Measurements from ENCODE around the gene PI4K2B.
"Not testable (repeated sequence)": the region's sequence is repeated elsewhere in the genome, so short reads cannot be mapped to it uniquely, and the experiment has no call there.

Gene PI4K2B

DNA sequence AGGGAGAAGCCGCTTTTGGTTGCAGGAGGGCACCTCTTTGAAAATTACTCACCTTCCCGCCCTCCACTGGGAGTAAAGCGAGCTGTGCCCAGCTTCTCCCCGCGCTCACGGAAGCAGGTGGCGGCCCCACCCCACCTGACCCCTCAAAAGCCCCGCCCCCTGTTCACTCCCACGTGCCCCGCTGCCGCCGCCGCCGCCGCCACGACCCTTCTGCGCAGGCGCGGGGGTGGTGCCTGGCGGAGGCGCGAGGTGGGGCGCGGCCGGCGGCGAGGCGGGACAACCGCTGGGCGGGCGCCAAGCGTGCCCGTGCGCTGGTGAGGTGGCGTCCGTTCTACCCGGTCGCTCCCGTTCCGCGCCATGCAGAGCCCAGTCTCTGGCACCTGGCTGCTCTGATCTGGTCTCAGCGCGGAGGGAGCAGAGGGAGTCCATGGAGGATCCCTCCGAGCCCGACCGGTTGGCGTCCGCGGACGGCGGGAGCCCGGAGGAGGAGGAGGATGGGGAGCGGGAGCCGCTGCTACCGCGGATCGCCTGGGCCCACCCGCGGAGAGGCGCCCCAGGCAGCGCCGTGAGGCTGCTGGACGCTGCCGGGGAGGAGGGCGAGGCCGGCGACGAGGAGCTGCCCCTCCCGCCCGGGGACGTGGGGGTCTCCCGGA, at the start of gene PI4K2B:
PI4K2B (plus strand) TSS at position 297 of the 653 bp plus-strand sequence; CDS start at position 428, 131 bp downstream.
- DNase-seq (ENCODE audit: low spot score), result peak; percentile 98

DNA sequence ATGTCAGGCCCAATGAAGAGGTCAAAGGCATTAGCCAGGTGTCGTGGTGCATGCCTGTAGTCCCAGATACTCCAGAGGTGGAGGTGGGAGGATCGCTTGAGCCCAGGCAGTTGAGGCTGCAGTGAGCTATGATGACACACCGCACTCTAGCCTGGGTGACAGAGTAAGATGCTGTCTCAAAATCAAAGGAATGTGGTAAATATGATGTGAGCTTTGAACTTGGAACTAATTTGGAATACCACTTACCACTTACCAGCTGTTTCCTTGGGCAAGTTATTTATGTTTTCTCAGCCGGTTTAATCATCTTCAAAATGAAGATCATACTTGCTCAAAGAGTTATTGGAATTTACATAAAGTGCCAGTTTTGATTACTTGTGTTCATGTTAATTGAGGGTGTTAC, 49.8 kb upstream of the PI4K2B start:
- DNase-seq (ENCODE audit: low spot score), result no peak

- no peak for DNase-seq (ENCODE audit: low spot score)
These were observed 43.4 kb upstream of the PI4K2B start for GRCh38 chr4:25190407-25190806.

DNA sequence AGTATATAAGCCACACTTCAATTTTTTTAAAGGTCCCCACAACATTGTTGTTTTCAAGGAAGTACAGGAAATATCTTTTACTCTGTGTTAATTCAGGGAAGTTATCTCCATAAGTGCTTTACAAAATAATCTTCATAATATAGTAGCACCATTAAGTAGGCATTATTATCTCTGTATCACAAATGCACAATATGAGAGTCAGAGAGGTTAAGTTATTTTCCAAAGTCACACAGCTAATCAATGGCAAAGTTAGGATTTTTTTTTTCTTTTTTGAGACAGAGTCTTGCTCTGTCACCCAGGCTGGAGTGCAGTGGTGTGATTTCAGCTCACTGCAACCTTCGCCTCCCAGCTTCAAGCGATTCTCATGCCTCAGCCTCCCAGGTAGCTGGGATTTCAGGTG, 35.1 kb upstream of the PI4K2B start:
- DNase-seq (ENCODE audit: low spot score), result no peak

- DNase-seq (ENCODE audit: low spot score), result no peak
These were observed 25.8 kb upstream of the PI4K2B start for GRCh38 chr4:25207997-25208396.

DNA sequence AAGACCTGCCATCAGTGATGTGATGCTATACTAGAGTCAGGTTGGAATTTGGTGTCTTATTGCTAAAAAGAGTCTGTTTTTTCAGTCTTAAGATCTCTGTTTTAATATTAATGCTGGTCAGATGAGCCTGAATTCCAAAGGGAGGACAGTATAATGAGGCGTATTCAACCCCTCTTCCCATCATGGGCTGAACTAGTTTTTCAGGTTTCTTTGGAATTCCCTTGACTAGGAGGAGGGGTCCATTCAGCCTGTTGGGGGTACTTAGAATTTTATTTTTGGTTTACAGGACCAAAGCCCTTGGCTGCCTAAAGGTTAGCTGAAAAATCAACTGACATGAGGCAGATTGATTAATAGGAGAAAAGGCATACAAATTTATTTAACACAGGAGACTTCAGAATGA, 24.1 kb upstream of the PI4K2B start:
- DNase-seq (ENCODE audit: low spot score), result no peak

- no peak for DNase-seq (ENCODE audit: low spot score)
These were observed 22.1 kb upstream of the PI4K2B start for GRCh38 chr4:25211721-25212120.

- no peak for DNase-seq (ENCODE audit: low spot score)
These were observed 21.0 kb upstream of the PI4K2B start for GRCh38 chr4:25212822-25213221.

- DNase-seq (ENCODE audit: low spot score), result no peak
These were observed 20.4 kb upstream of the PI4K2B start for GRCh38 chr4:25213347-25213979.

GRCh38 chr4:25214750-25215149, 19.1 kb upstream of the PI4K2B start:
- not testable (repeated sequence) for DNase-seq (ENCODE audit: low spot score)

GRCh38 chr4:25215511-25215910, 18.3 kb upstream of the PI4K2B start:
- DNase-seq (ENCODE audit: low spot score), result no peak

GRCh38 chr4:25221377-25221776, 12.5 kb upstream of the PI4K2B start:
- no peak for DNase-seq (ENCODE audit: low spot score)

DNA sequence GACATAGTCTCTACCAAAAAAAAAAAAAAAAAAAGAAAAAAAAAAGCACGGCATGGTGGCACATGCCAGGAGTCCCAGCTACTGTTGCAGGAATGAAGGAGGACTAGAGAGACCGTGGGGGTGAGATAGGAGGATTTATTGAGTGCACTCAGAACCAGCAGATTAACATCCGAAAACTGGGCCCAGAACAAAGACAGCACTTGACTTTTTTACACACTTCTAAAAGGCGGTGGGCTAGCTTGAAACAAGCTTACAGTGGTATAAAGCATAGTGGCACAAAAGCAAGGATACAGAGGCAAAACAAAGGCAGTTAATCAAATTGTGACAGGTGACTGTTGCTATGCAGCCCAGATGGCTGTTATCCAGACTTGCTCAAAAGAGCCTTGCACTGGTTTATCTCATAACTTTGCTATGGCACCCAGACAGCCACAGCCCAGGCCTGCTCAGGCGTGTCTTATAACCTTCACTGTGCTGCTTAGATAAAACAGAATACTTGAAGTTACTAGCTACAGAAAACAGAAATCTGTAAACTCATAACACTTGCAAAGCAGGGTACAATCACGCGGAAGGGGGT, 9.9 kb upstream of the PI4K2B start:
- no peak for DNase-seq (ENCODE audit: low spot score)

GRCh38 chr4:25229804-25230203, 4.0 kb upstream of the PI4K2B start:
- DNase-seq (ENCODE audit: low spot score), result no peak

- DNase-seq (ENCODE audit: low spot score), result no peak
These were observed 639 bp upstream of the PI4K2B start for GRCh38 chr4:25233194-25233593.

- peak; percentile 71 for DNase-seq (ENCODE audit: low spot score)
These were observed 847 bp downstream of the PI4K2B start for GRCh38 chr4:25234390-25235370.

DNA sequence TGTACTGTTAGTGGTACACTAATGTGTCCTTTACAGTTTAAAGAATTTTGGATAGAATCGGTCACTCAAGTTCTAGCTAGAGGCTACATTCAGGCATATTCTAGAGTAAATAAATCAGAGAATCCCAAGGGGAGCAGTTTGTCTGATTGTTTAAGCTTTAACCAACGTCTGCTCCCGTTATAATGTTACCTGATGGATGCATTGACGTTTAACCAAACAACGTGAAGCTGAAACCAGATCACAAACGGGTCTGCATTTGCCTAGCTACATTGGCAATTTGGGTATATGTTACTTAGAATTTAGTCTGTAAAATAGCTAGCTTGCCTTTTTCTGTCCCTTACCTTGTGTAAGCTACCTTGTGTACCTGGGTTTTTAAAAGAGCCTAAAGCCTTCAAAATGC, 1.6 kb downstream of the PI4K2B start:
- no peak for DNase-seq (ENCODE audit: low spot score)

GRCh38 chr4:25236030-25236429, 2.2 kb downstream of the PI4K2B start:
- DNase-seq (ENCODE audit: low spot score), result not testable (repeated sequence)

- no peak for DNase-seq (ENCODE audit: low spot score)
These were observed 3.1 kb downstream of the PI4K2B start for GRCh38 chr4:25236971-25237370.

DNA sequence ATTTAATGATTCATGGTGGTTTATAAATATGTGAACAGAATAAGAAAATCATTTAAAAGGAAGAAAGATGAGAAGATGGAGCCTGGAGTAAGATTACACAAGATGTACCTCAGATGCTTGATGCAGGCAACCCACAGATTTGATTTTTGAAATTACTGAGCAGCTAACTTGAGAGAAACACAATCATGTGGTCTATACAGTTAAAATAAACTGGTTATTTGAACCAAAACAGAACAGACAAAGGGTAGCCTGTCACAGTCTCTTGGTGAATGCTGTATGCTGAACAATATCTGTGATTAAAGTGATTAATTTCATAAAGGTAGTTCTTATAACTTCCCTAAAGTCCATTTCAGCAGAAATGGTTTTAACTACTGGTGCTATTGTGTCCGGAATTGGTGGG, 4.2 kb downstream of the PI4K2B start:
- DNase-seq (ENCODE audit: low spot score), result no peak

DNA sequence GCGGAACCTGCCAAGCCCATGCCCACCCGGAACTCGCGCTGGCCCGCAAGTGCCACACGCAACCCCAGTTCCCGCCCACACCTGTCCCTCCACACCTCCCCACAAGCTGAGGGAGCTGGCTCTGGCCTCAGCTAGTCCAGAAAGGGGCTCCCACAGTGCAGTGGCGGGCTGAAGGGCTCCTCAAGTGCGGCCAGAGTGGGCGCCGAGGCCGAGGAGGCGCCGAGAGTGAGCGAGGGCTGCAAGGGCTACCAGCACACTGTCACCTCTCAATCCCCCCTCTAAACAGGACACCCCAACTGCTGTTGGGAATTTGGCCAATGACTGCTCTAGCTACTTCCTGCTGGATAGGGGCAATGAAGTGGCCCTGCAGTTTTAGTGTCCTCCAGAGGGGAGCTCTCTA, 5.7 kb downstream of the PI4K2B start:
- DNase-seq (ENCODE audit: low spot score), result not testable (repeated sequence)

- DNase-seq (ENCODE audit: low spot score), result not testable (repeated sequence)
These were observed 6.9 kb downstream of the PI4K2B start for GRCh38 chr4:25240754-25241210.

All from AG20443 (cell line).